Activated CD4-positive, alpha-beta T cell treated with anti-CD3 and anti-CD28 coated beads for 36 hours (primary cell): ENCODE data around the gene TMC3. TPM values are rescaled to one million over a fixed set of nuclear protein-coding genes. Genes with fewer than 3 reads are reported as not detected.

Experiments used
- ATAC-seq: fragments of 200-7000 bp; cut with Tn5 transposase; one replicate; pipeline ENCODE4 v1.10.0; 2021; ENCODE audit warnings: mild to moderate bottlenecking, moderate library complexity
- CTCF ChIA-PET: fragments of 350-600 bp; sonication (Branson Sonifier 250); formaldehyde crosslinking; loops from one replicate; lab custom pipeline; 2021; ENCODE audit warnings: antibody characterized with exemption; lab: Charles Lee
- POLR2A ChIA-PET: fragments of 350-600 bp; sonication (Branson Sonifier 250); formaldehyde crosslinking; loops from one replicate; lab custom pipeline; 2021; ENCODE audit warnings: antibody characterized with exemption, inconsistent platforms; lab: Charles Lee
- DNase-seq: peaks from one replicate; pipeline ENCODE4 v3.0.0-alpha.2; 2020
- H3K27ac Mint-ChIP-seq: one replicate; pipeline ENCODE4 v1.8.0; 2021; ENCODE audit warnings: mixed read lengths
- H3K27me3 Mint-ChIP-seq: one replicate; pipeline ENCODE4 v1.8.0; 2021; ENCODE audit warnings: mixed read lengths
- H3K36me3 Mint-ChIP-seq: one replicate; pipeline ENCODE4 v1.8.0; 2021; ENCODE audit warnings: low read depth, mixed read lengths
- H3K4me1 Mint-ChIP-seq: one replicate; pipeline ENCODE4 v1.8.0; 2021; ENCODE audit warnings: mixed read lengths
- H3K4me3 Mint-ChIP-seq: one replicate; pipeline ENCODE4 v1.8.0; 2021; ENCODE audit warnings: mild to moderate bottlenecking, moderate library complexity, mixed read lengths
- H3K9me3 Mint-ChIP-seq: one replicate; pipeline ENCODE4 v1.8.0; 2021; ENCODE audit warnings: low read depth, mixed read lengths
- intact Hi-C, 2 experiments: fragments of 100-400 bp; cut with DNase I in 1 of 2; cut with micrococcal nuclease in 1 of 2; formaldehyde crosslinking; loops; one replicate each; pipeline versions ENCODE4 v1.14.2 to v1.15.1; 2022 to 2024; cut with DNase I, micrococcal nuclease
- total RNA-seq, 2 experiments: library from RNA; stranded (reverse); gene quantifications; one replicate each; pipeline ENCODE4 v1.2.3, GENCODE V29; 2021

TMC3 gene
- total RNA-seq, 2 experiments from 2014 or later = not detected

- Mint-ChIP-seq H3K36me3 (no peaks in the 10 kb centered on the region), H3K4me1 (peaks cover 7% of the 10 kb centered on the region), H3K27me3 (no peaks in the 10 kb centered on the region), H3K9me3 (no peaks in the 10 kb centered on the region), H3K4me3 (no peak overlapping the region), H3K27ac (no peak overlapping the region)
- ATAC-seq (no peak), DNase-seq (no peak)
- ChIA-PET POLR2A (no interaction called here), CTCF (no interaction called here)
- intact Hi-C loops = no loop called here
These were observed 26.1 kb downstream of the TMC3 start for GRCh38 chr15:81347910-81348309.

DNA sequence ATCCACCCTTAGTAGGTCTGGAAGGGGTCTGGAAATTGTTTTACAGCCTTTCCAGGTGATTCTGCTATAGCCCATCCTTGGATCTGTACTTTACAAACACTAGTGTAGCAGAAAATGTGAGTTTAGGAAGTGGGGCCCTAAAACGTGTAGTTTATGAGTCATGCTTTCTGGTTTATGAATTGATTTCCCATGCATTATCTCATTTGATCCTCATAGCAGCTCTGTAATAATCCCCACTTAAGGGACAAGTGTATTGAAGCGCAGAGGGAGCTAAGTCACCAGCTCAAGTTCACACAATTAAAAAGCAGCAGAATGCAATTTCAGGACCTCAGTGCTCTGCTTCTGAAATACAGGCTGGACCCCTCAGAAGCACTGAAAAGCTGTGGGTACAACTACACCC lies 27.4 kb downstream of the TMC3 start:
- ATAC-seq (peak; percentile 49), DNase-seq (no peak)
- ChIA-PET POLR2A (no interaction called here), CTCF (interaction anchor here (0.7 kb wide), 1 partner anchor 10 kb away, joined by 4 read pairs; no protein-coding TSS in a partner anchor)
- Mint-ChIP-seq H3K9me3 (no peaks in the 10 kb centered on the region), H3K4me3 (no peak overlapping the region), H3K27me3 (no peaks in the 10 kb centered on the region), H3K4me1 (peaks cover 7% of the 10 kb centered on the region), H3K27ac (no peak overlapping the region), H3K36me3 (no peaks in the 10 kb centered on the region)
- intact Hi-C loops = no loop called here

DNA sequence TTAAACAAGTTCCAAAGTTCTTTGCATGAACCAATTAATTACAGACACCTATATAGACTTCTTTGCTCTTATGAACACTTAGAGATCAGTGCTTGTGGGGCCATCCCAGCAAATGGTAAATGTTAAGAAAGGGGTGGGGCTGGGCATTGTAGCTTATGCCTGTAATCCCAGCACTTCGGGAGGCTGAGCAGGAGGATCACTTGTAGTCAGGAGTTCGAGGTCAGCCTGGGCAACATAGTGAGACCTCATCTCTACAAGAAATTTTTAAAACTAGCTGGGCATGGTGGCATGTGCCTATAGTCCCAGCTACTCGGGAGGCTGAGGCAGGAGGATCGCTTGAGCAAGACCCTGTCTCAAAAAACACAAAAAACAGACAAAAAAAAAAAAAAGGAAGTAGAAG lies 30.6 kb downstream of the TMC3 start:
- ChIA-PET CTCF (interaction anchor here (0.6 to 2.4 kb wide), 2 partner anchors 77 to 1191 kb away, joined by 3 to 11 read pairs; no protein-coding TSS in a partner anchor), POLR2A (no interaction called here)
- Mint-ChIP-seq H3K9me3 (no peaks in the 10 kb centered on the region), H3K27ac (no peak overlapping the region), H3K27me3 (no peaks in the 10 kb centered on the region), H3K4me1 (peaks cover 7% of the 10 kb centered on the region), H3K4me3 (no peak overlapping the region), H3K36me3 (no peaks in the 10 kb centered on the region)
- intact Hi-C loops = no loop called here
- ATAC-seq (no peak), DNase-seq (no peak)

DNA sequence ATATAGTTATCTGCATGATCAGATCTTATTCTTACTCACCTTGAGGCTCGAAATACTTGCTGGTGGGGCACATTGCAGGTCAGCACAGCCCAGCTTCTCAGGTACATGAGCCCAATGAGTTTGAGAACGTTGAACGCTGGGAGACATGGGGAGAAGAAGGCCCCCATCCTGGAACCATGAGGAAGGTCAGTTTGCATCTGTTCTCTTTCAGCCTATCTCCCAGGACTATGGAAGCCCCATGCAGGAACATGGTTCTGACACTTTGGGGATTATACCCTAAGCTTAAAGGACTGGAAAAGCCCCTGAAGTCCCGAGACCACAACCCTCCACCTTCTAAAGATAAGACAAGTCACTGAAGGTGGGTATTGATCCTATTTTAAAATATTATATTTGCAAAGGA lies 32.7 kb downstream of the TMC3 start:
- DNase-seq (no peak), ATAC-seq (no peak)
- intact Hi-C loops = no loop called here
- ChIA-PET CTCF (interaction anchor here (0.6 to 1.8 kb wide), 3 partner anchors 14 to 75 kb away, joined by 3 to 5 read pairs (median 4); no protein-coding TSS in a partner anchor), POLR2A (no interaction called here)
- Mint-ChIP-seq H3K4me3 (no peak overlapping the region), H3K27ac (no peak overlapping the region), H3K36me3 (no peaks in the 10 kb centered on the region), H3K27me3 (no peaks in the 10 kb centered on the region), H3K9me3 (no peaks in the 10 kb centered on the region), H3K4me1 (peaks cover 5% of the 10 kb centered on the region)

DNA sequence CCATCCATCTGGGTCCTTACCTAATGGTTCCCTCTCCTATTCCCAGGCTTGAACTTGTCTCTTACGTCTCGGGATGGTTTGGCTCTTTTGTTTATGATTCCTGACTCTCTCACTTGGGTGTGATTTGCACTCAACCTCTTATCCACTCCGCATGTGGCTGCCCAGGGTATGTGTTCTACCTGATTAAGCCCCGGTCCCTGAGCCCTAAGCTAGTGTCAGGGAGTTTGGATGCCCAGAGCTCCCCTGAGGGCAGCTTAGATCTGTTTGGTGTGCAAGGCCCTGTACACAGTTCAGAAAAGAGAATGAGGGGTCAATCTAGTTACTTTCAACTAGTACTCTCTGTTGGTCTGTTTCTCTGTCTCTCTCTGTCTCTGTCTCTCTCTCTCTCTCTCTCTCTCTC lies 34.2 kb downstream of the TMC3 start:
- ATAC-seq = no peak
- Mint-ChIP-seq H3K4me3 (no peak overlapping the region), H3K27ac (no peak overlapping the region), H3K36me3 (no peaks in the 10 kb centered on the region), H3K4me1 (peaks cover 5% of the 10 kb centered on the region), H3K27me3 (no peaks in the 10 kb centered on the region), H3K9me3 (no peaks in the 10 kb centered on the region)
- intact Hi-C loops = loop anchor here in 1 of 2 experiments (10.0 kb wide), 1 partner anchor 235 kb away; no protein-coding TSS in a partner anchor
- DNase-seq = no peak
- ChIA-PET POLR2A (no interaction called here), CTCF (interaction anchor here (7.2 kb wide), 1 partner anchor 66 kb away, joined by 63 read pairs; no protein-coding TSS in a partner anchor)

GRCh38 chr15:81339321-81339720 lies 34.7 kb downstream of the TMC3 start:
- ATAC-seq (no peak), DNase-seq (no peak)
- no peaks in the 10 kb centered on the region for H3K27me3 Mint-ChIP-seq
- intact Hi-C loops = loop anchor here in 1 of 2 experiments (10.0 kb wide), 1 partner anchor 235 kb away; no protein-coding TSS in a partner anchor
- H3K9me3 Mint-ChIP-seq = no peaks in the 10 kb centered on the region
- POLR2A ChIA-PET = no interaction called here
- H3K36me3 Mint-ChIP-seq = no peaks in the 10 kb centered on the region
- H3K27ac Mint-ChIP-seq = no peak overlapping the region
- CTCF ChIA-PET = interaction anchor here (7.2 kb wide), 1 partner anchor 65 kb away, joined by 63 read pairs; no protein-coding TSS in a partner anchor
- H3K4me3 Mint-ChIP-seq = no peak overlapping the region
- H3K4me1 Mint-ChIP-seq = peaks cover 5% of the 10 kb centered on the region

DNA sequence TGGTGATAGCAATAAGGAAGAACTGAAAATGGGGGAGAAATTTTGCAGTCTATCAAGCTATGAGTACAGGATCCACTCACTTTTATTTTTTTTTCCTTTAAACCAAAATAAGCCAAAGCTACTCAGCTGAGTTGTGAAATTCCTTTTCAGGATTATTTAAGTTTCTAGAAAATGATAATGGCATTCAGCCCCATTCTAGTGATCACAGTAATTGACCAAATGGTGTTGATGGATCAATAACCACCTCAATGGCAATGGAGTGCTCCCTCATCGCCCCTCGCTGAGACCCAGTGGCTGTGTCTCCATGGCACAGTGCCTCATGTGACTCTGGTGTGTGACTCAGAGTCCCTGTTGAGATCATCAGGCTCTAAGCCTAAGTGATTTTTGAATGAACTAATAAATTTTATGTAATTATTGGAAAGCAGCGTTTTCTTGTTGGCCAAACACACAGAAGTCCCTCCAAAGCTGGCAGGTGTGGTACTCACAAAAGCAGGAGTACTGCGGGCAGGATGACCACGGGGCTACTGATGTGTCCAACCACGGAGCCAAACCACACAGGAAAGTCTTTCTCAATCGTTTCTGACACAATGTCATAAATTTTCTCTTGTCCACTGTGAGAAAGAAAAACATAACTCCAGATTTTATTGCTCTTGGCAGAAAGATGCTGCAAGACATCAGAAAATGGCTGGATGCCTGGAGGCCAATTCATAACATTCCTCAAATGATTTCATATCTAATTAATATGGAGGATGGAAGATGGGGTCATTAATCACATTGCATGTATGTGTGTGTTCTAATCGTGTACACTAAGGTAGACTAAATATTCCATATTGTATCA lies 35.6 kb downstream of the TMC3 start:
- ChIA-PET CTCF (interaction anchor here (0.6 to 7.2 kb wide), 2 partner anchors 65 to 98 kb away, joined by 4 to 63 read pairs; no protein-coding TSS in a partner anchor), POLR2A (no interaction called here)
- no peak for ATAC-seq
- Mint-ChIP-seq H3K36me3 (no peaks in the 10 kb centered on the region), H3K27ac (no peak overlapping the region), H3K4me3 (no peak overlapping the region), H3K9me3 (no peaks in the 10 kb centered on the region), H3K4me1 (peaks cover 5% of the 10 kb centered on the region), H3K27me3 (no peaks in the 10 kb centered on the region)
- no peak for DNase-seq
- intact Hi-C loops = loop anchor here in 1 of 2 experiments (10.0 kb wide), 1 partner anchor 234 kb away; no protein-coding TSS in a partner anchor

DNA sequence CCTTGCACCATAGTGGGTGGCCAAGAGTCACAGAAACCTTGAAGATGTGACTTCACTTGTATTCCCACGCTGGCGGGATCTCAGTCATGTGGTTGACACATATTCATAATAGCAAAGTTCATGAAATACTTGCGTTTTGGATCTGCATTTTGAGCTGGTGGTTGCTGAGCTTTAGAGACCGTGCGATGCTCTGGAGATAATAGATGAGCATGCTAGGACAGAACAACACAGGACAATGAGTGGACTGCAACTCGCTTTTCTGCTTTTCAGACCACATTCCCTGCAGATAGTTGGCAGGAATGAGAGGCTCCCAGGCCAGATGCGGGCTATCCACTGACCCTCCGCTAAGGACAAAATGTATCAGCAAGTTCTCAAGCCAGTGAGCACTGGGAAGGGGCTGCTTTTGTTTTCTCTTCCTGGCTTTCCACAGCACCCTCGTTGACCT lies 36.3 kb downstream of the TMC3 start:
- H3K9me3 Mint-ChIP-seq = no peaks in the 10 kb centered on the region
- ChIA-PET CTCF (interaction anchor here (0.6 to 7.2 kb wide), 3 partner anchors 64 to 771 kb away, joined by 3 to 63 read pairs (median 4); no protein-coding TSS in a partner anchor), POLR2A (no interaction called here)
- H3K27me3 Mint-ChIP-seq = no peaks in the 10 kb centered on the region
- H3K4me3 Mint-ChIP-seq = no peak overlapping the region
- peaks cover 5% of the 10 kb centered on the region for H3K4me1 Mint-ChIP-seq
- no peak overlapping the region for H3K27ac Mint-ChIP-seq
- no peak for ATAC-seq
- DNase-seq = no peak
- intact Hi-C loops = loop anchor here in 1 of 2 experiments (10.0 kb wide), 1 partner anchor 233 kb away; no protein-coding TSS in a partner anchor
- H3K36me3 Mint-ChIP-seq = no peaks in the 10 kb centered on the region

- intact Hi-C loops = loop anchor here in 1 of 2 experiments (10.0 kb wide), 1 partner anchor 232 kb away; no protein-coding TSS in a partner anchor
- POLR2A ChIA-PET = no interaction called here
- H3K36me3 Mint-ChIP-seq = no peaks in the 10 kb centered on the region
- no peak overlapping the region for H3K4me3 Mint-ChIP-seq
- CTCF ChIA-PET = interaction anchor here (0.6 to 7.2 kb wide), 3 partner anchors 63 to 772 kb away, joined by 3 to 63 read pairs (median 8); no protein-coding TSS in a partner anchor
- no peaks in the 10 kb centered on the region for H3K27me3 Mint-ChIP-seq
- ATAC-seq (no peak), DNase-seq (no peak)
- H3K27ac Mint-ChIP-seq = no peak overlapping the region
- no peaks in the 10 kb centered on the region for H3K9me3 Mint-ChIP-seq
- peaks cover 5% of the 10 kb centered on the region for H3K4me1 Mint-ChIP-seq
These were observed 36.8 kb downstream of the TMC3 start for GRCh38 chr15:81337241-81337640.

DNA sequence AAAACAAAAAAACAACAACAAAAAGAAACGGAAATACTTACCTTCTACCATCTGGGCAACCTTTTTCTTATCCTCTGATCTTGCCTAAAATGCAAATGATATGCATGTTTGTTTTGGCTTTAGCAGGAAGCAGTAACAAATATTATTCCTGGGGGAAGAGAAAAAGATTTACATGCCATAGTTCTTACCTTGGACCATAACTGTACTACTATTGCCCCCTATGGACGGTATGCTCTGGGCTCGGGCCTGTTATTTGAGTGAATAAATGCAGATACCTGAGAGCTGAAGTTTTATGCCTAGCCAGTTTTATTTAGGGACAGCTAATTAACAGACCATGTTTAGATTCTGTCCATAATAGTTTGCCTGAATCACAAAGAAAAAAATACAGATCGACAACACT lies 37.4 kb downstream of the TMC3 start:
- H3K4me1 Mint-ChIP-seq = peaks cover 7% of the 10 kb centered on the region
- H3K36me3 Mint-ChIP-seq = peaks cover 2% of the 10 kb centered on the region
- no peaks in the 10 kb centered on the region for H3K9me3 Mint-ChIP-seq
- ChIA-PET POLR2A (no interaction called here), CTCF (interaction anchor here (1.2 to 7.2 kb wide), 2 partner anchors 63 to 71 kb away, joined by 8 to 63 read pairs; no protein-coding TSS in a partner anchor)
- intact Hi-C loops = loop anchor here (1.0 to 10.0 kb wide), 2 partner anchors 61 to 232 kb away; no protein-coding TSS in a partner anchor
- H3K27me3 Mint-ChIP-seq = no peaks in the 10 kb centered on the region
- H3K27ac Mint-ChIP-seq = no peak overlapping the region
- peak; percentile 51 for ATAC-seq
- DNase-seq = peak; percentile 52
- no peak overlapping the region for H3K4me3 Mint-ChIP-seq

DNA sequence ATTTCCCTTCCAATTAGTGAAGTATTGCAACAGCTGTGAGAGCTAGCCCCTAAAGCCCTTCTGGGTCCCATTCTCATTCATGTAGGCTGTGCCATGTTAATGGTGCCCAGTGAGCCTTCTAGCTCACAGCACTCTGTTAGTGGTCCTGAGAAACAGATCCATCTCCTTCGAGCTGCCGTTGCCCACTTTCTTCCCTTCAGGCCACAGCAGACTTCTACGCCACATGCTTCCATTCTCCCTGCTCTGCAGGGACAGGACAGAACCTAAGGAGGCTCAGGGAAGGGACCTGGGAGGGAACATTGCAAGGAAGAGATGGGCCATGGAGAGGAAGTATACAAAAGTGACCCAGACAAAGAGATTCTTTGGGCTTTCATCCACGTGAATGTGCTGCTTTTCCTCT lies 38.4 kb downstream of the TMC3 start:
- H3K36me3 Mint-ChIP-seq = peaks cover 2% of the 10 kb centered on the region
- intact Hi-C loops = loop anchor here (1.0 to 10.0 kb wide), 2 partner anchors 60 to 231 kb away; no protein-coding TSS in a partner anchor
- no peaks in the 10 kb centered on the region for H3K27me3 Mint-ChIP-seq
- no peak overlapping the region for H3K4me3 Mint-ChIP-seq
- H3K4me1 Mint-ChIP-seq = peaks cover 16% of the 10 kb centered on the region
- DNase-seq = no peak
- ChIA-PET POLR2A (interaction anchor here (0.6 kb wide), 1 partner anchor 105 kb away, joined by 6 read pairs; no protein-coding TSS in a partner anchor), CTCF (interaction anchor here (0.6 to 7.2 kb wide), 7 partner anchors 9 to 1212 kb away, joined by 3 to 63 read pairs (median 3); partner anchors contain the start of gene STARD5)
- no peak for ATAC-seq
- no peak overlapping the region for H3K27ac Mint-ChIP-seq
- H3K9me3 Mint-ChIP-seq = no peaks in the 10 kb centered on the region
